ENCODE results near the gene MYO1F.
"Not testable (repeated sequence)": the region's sequence is repeated elsewhere in the genome, so short reads cannot be mapped to it uniquely, and the experiment has no call there.

The MYO1F gene

GRCh38 chr19:8561075-8561764 lies 16.0 kb downstream of the MYO1F start:
- Histone ChIP-seq H3K4me1 (ENCODE audit: control insufficient read depth, insufficient read depth, low read length) (no peaks in the 10 kb centered on the region), H3K36me3 (ENCODE audit: control insufficient read depth, insufficient read depth, low read length) (no peaks in the 10 kb centered on the region), H3K4me3 (ENCODE audit: low read depth, low read length) (no peak overlapping the region), H3K27ac (ENCODE audit: low read depth, low read length) (no peak overlapping the region), H3K9ac (ENCODE audit: low read depth, low read length) (no peak overlapping the region), H3K9me3 (ENCODE audit: control insufficient read depth, insufficient read depth, low read length) (no peaks in the 10 kb centered on the region), H3K27me3 (ENCODE audit: control insufficient read depth, insufficient read depth, low read length) (no peaks in the 10 kb centered on the region)

- no peak overlapping the region for H3K27ac ChIP-seq (ENCODE audit: low read depth, low read length)
- no peaks in the 10 kb centered on the region for H3K27me3 ChIP-seq (ENCODE audit: control insufficient read depth, insufficient read depth, low read length)
Measured at GRCh38 chr19:8558325-8558724, 18.9 kb downstream of the MYO1F start.

GRCh38 chr19:8557642-8558238 lies 19.5 kb downstream of the MYO1F start:
- no peak overlapping the region for H3K27ac ChIP-seq (ENCODE audit: low read depth, low read length)
- H3K27me3 ChIP-seq (ENCODE audit: control insufficient read depth, insufficient read depth, low read length), result no peaks in the 10 kb centered on the region
- H3K4me1 ChIP-seq (ENCODE audit: control insufficient read depth, insufficient read depth, low read length), result no peaks in the 10 kb centered on the region
- no peak overlapping the region for H3K9ac ChIP-seq (ENCODE audit: low read depth, low read length)
- no peaks in the 10 kb centered on the region for H3K36me3 ChIP-seq (ENCODE audit: control insufficient read depth, insufficient read depth, low read length)
- no peak overlapping the region for H3K4me3 ChIP-seq (ENCODE audit: low read depth, low read length)
- H3K9me3 ChIP-seq (ENCODE audit: control insufficient read depth, insufficient read depth, low read length), result no peaks in the 10 kb centered on the region

More at GRCh38 chr19:8558325-8558724, 18.9 kb downstream of the MYO1F start:
- no peaks in the 10 kb centered on the region for H3K36me3 ChIP-seq (ENCODE audit: control insufficient read depth, insufficient read depth, low read length)
- H3K9ac ChIP-seq (ENCODE audit: low read depth, low read length), result no peak overlapping the region
- H3K9me3 ChIP-seq (ENCODE audit: control insufficient read depth, insufficient read depth, low read length), result no peaks in the 10 kb centered on the region
- H3K4me1 ChIP-seq (ENCODE audit: control insufficient read depth, insufficient read depth, low read length), result no peaks in the 10 kb centered on the region
- no peak overlapping the region for H3K4me3 ChIP-seq (ENCODE audit: low read depth, low read length)

GRCh38 chr19:8553729-8554128 lies 23.5 kb downstream of the MYO1F start:
- H3K4me1 ChIP-seq (ENCODE audit: control insufficient read depth, insufficient read depth, low read length); H3K27me3 ChIP-seq (ENCODE audit: control insufficient read depth, insufficient read depth, low read length); H3K9me3 ChIP-seq (ENCODE audit: control insufficient read depth, insufficient read depth, low read length); H3K36me3 ChIP-seq (ENCODE audit: control insufficient read depth, insufficient read depth, low read length); H3K27ac ChIP-seq (ENCODE audit: low read depth, low read length); H3K9ac ChIP-seq (ENCODE audit: low read depth, low read length); H3K4me3 ChIP-seq (ENCODE audit: low read depth, low read length): not testable (repeated sequence)

GRCh38 chr19:8552810-8553209 lies 24.4 kb downstream of the MYO1F start:
- Histone ChIP-seq H3K27ac (ENCODE audit: low read depth, low read length) (no peak overlapping the region), H3K9ac (ENCODE audit: low read depth, low read length) (no peak overlapping the region), H3K36me3 (ENCODE audit: control insufficient read depth, insufficient read depth, low read length) (no peaks in the 10 kb centered on the region), H3K9me3 (ENCODE audit: control insufficient read depth, insufficient read depth, low read length) (no peaks in the 10 kb centered on the region), H3K4me3 (ENCODE audit: low read depth, low read length) (no peak overlapping the region), H3K4me1 (ENCODE audit: control insufficient read depth, insufficient read depth, low read length) (no peaks in the 10 kb centered on the region), H3K27me3 (ENCODE audit: control insufficient read depth, insufficient read depth, low read length) (no peaks in the 10 kb centered on the region)

- Histone ChIP-seq H3K36me3 (ENCODE audit: control insufficient read depth, insufficient read depth, low read length) (no peaks in the 10 kb centered on the region), H3K4me1 (ENCODE audit: control insufficient read depth, insufficient read depth, low read length) (no peaks in the 10 kb centered on the region), H3K9me3 (ENCODE audit: control insufficient read depth, insufficient read depth, low read length) (no peaks in the 10 kb centered on the region), H3K9ac (ENCODE audit: low read depth, low read length) (no peak overlapping the region), H3K27ac (ENCODE audit: low read depth, low read length) (no peak overlapping the region), H3K4me3 (ENCODE audit: low read depth, low read length) (no peak overlapping the region), H3K27me3 (ENCODE audit: control insufficient read depth, insufficient read depth, low read length) (no peaks in the 10 kb centered on the region)
Measured at GRCh38 chr19:8550070-8550469, 27.2 kb downstream of the MYO1F start.

GRCh38 chr19:8545743-8546142 lies 31.5 kb downstream of the MYO1F start:
- Histone ChIP-seq H3K9ac (ENCODE audit: low read depth, low read length) (no peak overlapping the region), H3K27me3 (ENCODE audit: control insufficient read depth, insufficient read depth, low read length) (no peaks in the 10 kb centered on the region), H3K36me3 (ENCODE audit: control insufficient read depth, insufficient read depth, low read length) (no peaks in the 10 kb centered on the region), H3K4me3 (ENCODE audit: low read depth, low read length) (no peak overlapping the region), H3K27ac (ENCODE audit: low read depth, low read length) (no peak overlapping the region), H3K9me3 (ENCODE audit: control insufficient read depth, insufficient read depth, low read length) (no peaks in the 10 kb centered on the region), H3K4me1 (ENCODE audit: control insufficient read depth, insufficient read depth, low read length) (no peaks in the 10 kb centered on the region)

- Histone ChIP-seq H3K27me3 (ENCODE audit: control insufficient read depth, insufficient read depth, low read length) (no peaks in the 10 kb centered on the region), H3K36me3 (ENCODE audit: control insufficient read depth, insufficient read depth, low read length) (no peaks in the 10 kb centered on the region), H3K9ac (ENCODE audit: low read depth, low read length) (no peak overlapping the region), H3K4me1 (ENCODE audit: control insufficient read depth, insufficient read depth, low read length) (no peaks in the 10 kb centered on the region), H3K9me3 (ENCODE audit: control insufficient read depth, insufficient read depth, low read length) (no peaks in the 10 kb centered on the region), H3K4me3 (ENCODE audit: low read depth, low read length) (no peak overlapping the region), H3K27ac (ENCODE audit: low read depth, low read length) (no peak overlapping the region)
Measured at GRCh38 chr19:8544168-8544567, 33.1 kb downstream of the MYO1F start.

- H3K27ac ChIP-seq (ENCODE audit: low read depth, low read length), result no peak overlapping the region
- no peaks in the 10 kb centered on the region for H3K9me3 ChIP-seq (ENCODE audit: control insufficient read depth, insufficient read depth, low read length)
- H3K9ac ChIP-seq (ENCODE audit: low read depth, low read length), result no peak overlapping the region
- no peaks in the 10 kb centered on the region for H3K4me1 ChIP-seq (ENCODE audit: control insufficient read depth, insufficient read depth, low read length)
- H3K27me3 ChIP-seq (ENCODE audit: control insufficient read depth, insufficient read depth, low read length), result no peaks in the 10 kb centered on the region
- no peaks in the 10 kb centered on the region for H3K36me3 ChIP-seq (ENCODE audit: control insufficient read depth, insufficient read depth, low read length)
- no peak overlapping the region for H3K4me3 ChIP-seq (ENCODE audit: low read depth, low read length)
Measured at GRCh38 chr19:8539621-8540149, 37.6 kb downstream of the MYO1F start.

GRCh38 chr19:8537099-8537498 lies 40.1 kb downstream of the MYO1F start:
- no peak overlapping the region for H3K4me3 ChIP-seq (ENCODE audit: low read depth, low read length)
- no peak overlapping the region for H3K27ac ChIP-seq (ENCODE audit: low read depth, low read length)
- H3K27me3 ChIP-seq (ENCODE audit: control insufficient read depth, insufficient read depth, low read length), result no peaks in the 10 kb centered on the region
- no peak overlapping the region for H3K9ac ChIP-seq (ENCODE audit: low read depth, low read length)
- no peaks in the 10 kb centered on the region for H3K36me3 ChIP-seq (ENCODE audit: control insufficient read depth, insufficient read depth, low read length)
- no peaks in the 10 kb centered on the region for H3K9me3 ChIP-seq (ENCODE audit: control insufficient read depth, insufficient read depth, low read length)
- H3K4me1 ChIP-seq (ENCODE audit: control insufficient read depth, insufficient read depth, low read length), result no peaks in the 10 kb centered on the region

GRCh38 chr19:8536282-8536681 lies 41.0 kb downstream of the MYO1F start:
- Histone ChIP-seq H3K4me1 (ENCODE audit: control insufficient read depth, insufficient read depth, low read length) (no peaks in the 10 kb centered on the region), H3K27ac (ENCODE audit: low read depth, low read length) (no peak overlapping the region)

More at GRCh38 chr19:8536282-8536681, 41.0 kb downstream of the MYO1F start:
- no peaks in the 10 kb centered on the region for H3K36me3 ChIP-seq (ENCODE audit: control insufficient read depth, insufficient read depth, low read length)
- H3K4me3 ChIP-seq (ENCODE audit: low read depth, low read length), result no peak overlapping the region
- H3K27me3 ChIP-seq (ENCODE audit: control insufficient read depth, insufficient read depth, low read length), result no peaks in the 10 kb centered on the region
- H3K9ac ChIP-seq (ENCODE audit: low read depth, low read length), result no peak overlapping the region
- H3K9me3 ChIP-seq (ENCODE audit: control insufficient read depth, insufficient read depth, low read length), result no peaks in the 10 kb centered on the region

Measured in HUES48 (cell line).